HG03571 (cell line): ENCODE measurements around the gene SCN7A.
"Not testable (repeated sequence)": the region's sequence is repeated elsewhere in the genome, so short reads cannot be mapped to it uniquely, and the experiment has no call there.

ENCODE experiments used
- ATAC-seq: cut with Tn5 transposase; IDR thresholded peaks from one replicate; pipeline ENCODE4 v1.9.1; 2021; ENCODE audit not compliant: unreplicated experiment

SCN7A gene

GRCh38 chr2:166494140-166494624 is at the start of gene SCN7A:
TSS of gene SCN7A (minus strand) at chr2:166494249. CDS start at chr2:166477696, 16,553 bp downstream.
- ATAC-seq, result no peak

- peak; percentile 87 for ATAC-seq
Measured at GRCh38 chr2:166539340-166540162, 45.5 kb upstream of the SCN7A start.

DNA sequence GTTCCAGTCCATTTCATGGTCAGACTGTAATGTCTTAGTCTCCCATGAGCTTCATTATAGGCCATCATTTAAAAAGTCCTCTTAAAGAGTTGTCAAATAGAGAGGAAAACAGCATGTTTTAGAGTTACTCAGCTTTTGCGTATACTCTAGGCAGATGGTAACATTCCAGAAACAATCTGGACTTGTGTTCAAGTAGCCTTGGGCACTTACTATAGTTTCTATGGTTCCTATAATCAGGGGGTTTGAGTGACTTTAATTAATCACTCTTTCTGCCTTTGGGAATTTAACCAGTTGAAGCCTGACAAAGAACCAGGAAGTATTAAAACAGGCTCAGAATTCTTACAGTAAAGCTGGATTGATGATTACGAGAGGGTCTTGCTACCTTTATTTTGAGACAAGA is 42.1 kb upstream of the SCN7A start:
- ATAC-seq, result no peak

- ATAC-seq, result no peak
Measured at GRCh38 chr2:166521155-166521554, 27.1 kb upstream of the SCN7A start.

DNA sequence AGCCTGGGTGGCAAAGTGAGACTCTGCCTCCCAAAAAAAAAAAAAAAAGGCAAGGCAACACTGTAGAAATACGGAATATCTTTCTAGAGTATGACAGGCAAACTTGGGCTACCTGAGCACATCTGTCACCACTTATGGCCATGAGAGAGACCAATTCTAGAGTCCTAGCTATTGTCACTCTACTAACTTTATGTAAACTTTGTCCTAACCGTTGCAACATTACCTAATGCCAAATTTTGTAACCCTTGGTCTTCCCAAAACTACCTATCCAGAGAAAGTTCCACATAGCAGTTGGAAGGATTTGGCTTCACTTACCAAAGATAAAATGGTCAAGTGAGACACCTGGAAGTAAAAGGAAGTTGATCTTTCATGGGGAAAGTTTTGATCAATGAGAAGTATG is 26.6 kb upstream of the SCN7A start:
- ATAC-seq, result no peak

DNA sequence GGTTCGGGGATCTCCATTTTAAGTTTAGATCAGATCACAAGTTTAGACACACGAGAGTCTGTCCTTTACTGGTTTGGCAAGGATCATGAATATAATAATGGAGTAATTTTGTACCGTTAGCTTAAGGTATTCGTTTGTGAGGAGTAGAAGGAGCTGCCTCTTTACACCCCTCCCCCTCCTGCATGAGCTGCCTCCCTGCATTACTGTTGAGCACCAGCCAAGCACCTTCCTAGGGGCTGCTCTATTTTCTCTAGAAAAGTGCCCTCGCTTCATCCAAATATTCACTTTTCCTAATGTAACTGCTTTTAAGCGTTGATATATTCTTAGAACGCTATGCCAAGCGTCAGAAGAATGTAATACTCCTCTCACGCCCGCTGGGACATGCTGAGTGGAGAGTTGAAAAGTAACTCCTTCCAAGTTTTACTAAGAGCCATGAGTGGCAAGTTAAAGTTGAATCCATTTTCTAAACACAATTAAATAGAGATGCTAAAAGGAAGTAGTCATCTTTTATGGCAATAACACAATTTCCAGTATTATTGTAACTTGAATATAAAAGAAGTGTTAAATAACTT is 25.4 kb upstream of the SCN7A start:
- no peak for ATAC-seq

- no peak for ATAC-seq
Measured at GRCh38 chr2:166518634-166519390, 24.8 kb upstream of the SCN7A start.

DNA sequence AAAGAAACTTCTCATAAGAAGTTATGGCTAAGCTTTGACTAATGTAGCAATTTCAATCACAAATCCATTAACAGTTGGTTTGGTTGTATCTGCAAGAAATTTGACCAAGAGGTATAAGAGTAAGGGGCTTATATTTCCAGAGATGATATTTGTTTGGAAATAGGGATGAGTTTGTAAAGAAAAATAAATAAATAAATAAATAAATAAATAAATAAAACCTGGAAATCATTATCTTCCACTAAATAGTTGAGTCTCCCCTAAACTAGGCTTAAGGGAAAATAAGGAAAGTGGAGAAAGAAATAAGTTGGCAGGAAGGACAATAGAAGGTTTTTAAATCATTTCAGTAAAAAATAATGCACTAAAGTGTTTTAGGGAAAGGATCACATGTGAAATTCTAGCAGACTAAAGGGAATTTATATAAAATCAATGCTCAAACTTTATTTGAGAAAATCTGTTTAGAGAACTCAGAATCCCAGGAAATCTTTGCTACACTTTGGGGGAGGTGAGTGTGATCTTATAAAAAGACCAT is 23.5 kb upstream of the SCN7A start:
- no peak for ATAC-seq

DNA sequence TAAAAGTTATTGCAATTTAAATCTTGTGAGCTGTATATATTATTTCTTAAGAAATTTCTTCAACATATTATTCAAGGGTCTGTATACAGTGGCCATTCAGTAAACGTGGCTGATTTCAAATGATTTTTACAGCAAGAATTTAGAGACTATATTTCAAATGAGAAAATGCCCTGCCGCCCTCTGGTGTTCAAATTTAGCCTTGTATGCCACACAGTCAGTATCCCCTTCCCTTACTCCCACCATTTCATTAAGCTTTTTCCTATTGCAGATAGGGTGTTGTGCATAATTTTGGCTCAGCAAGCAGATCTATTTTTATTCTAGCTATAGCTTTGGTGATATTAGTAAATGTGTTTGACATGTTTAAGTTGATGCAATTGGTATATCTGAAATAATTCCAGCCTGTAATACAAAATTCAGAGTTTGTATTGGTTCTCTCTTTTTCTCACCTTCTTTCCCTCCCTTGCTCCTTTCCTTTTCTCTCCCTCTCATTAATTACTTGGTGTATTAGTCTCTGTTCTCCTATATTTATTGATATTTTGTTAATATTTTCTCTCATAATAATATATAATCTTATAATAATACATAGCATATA is 22.8 kb upstream of the SCN7A start:
- ATAC-seq, result no peak

- no peak for ATAC-seq
Measured at GRCh38 chr2:166513952-166514351, 19.9 kb upstream of the SCN7A start.

DNA sequence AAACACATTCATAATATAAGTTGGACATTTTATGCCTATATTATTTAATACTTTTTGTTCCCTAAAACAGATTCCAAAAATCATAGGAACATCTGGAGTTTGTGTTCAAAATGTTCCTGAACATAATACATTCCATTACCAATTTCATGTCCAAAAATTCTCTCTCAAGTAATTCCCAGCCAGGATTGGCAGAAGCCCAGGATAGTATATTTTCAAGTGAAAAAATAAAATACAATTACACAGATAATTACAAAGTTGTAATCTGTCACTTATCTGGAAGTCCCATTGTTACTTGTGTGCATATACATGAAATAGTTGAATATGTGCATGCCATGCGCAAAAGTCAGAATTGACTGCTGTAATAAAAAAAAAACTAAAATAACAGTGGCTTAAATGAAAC is 5.2 kb upstream of the SCN7A start:
- ATAC-seq, result no peak

DNA sequence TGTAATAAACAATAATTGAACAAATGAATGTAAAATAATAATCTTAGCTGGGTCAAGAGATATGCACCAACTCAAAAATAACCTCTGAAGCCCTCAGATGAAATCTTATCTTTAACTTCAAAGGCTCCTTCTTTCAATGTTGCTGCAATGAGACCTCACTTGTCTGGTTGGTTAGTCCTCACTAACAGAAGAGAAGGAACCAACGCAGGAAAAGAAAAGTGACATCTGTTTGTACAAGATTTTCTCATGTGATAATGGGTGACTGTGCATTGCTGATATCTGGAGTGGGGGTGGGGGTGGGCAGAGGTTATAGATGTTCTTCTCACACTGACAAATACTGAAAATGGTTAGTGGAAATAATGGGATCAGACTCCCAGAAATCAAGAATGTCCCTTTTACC is 2.6 kb downstream of the SCN7A start:
- no peak for ATAC-seq

- ATAC-seq, result no peak
Measured at GRCh38 chr2:166487171-166487570, 6.9 kb downstream of the SCN7A start.

DNA sequence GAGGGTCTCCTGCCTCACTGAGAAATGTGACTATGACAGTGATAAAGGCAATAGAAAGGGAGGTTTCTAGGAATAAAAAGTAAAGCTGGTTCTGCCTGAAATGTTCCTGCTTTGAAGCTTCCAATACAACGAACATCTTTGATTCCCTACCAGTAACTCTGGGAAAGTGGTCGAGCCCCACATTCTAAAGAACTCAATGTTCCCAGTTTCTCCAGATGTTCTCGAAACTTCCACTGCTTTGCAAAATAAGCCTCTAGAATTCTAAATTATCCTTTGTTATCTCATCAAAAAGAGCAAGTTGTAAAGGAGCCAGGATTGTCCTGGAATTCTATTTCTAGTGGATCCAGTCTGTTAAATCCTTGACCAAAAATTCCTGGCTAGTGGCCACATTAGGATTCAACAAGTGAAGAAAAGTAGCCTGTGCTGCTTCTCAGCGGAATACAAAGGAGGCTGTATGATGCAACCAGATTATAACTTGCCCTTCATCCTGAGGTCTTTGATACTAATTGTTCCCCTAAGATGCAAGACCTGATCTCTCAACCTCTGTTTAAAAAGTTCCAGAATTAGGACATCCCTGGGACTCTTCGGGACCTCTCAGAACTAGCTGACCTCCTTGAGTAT is 8.4 kb downstream of the SCN7A start:
- ATAC-seq, result no peak

DNA sequence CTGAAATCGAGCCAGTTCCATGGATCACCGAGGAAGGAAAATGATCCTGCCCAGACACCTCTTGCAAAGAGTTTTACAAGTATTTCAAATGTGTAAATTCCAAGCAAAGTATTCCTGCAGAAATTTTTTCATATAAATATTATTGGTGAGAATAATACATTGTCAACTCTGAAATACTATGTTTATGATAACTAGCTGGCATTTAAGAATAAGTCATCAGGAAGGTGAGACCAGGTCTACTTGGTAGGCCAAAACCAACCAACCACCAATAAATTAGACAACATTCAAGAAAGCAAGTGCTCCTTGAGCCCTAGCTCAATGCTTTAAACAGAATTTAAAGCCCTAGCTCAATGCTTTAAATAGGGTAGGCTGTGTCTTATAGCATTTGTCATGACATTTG is 21.7 kb downstream of the SCN7A start:
- no peak for ATAC-seq

- ATAC-seq, result no peak
Measured at GRCh38 chr2:166468124-166469024, 25.7 kb downstream of the SCN7A start.

GRCh38 chr2:166464187-166464586 is 29.9 kb downstream of the SCN7A start:
- no peak for ATAC-seq

GRCh38 chr2:166463640-166464039 is 30.4 kb downstream of the SCN7A start:
- no peak for ATAC-seq

DNA sequence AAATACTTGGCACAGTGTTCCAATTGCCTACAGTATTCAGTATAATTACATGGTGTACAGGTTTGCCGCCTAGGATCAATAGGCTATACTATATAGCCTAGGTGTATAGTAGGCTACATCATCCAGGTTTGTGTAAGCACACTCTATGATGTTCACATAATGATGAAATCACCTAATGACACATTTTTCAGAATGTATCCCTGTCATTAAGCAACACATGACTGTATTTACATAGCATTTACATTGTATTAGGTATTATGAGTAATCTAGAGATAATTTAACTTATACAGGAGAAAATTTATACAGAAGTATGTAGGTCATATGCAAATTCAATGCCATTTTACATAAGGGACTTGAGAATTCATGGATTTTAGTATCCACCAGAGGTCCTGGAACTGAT is 35.4 kb downstream of the SCN7A start:
- no peak for ATAC-seq

DNA sequence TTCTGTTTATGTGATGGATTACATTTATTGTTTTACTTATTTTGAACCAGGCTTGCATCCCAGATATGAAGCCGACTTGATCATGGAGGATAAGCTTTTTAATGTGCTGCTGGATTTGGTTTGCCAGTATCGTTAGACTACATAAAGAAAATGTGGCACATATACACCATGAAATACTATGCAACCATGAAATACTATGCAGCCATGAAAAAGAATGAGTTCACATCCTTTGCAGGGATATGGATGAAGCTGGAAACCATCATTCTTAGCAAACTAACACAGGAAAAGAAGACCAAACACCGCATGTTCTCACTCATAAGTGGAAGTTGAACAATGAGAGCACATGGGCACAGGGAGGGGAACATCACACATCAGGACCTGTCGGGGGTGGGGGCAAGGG is 38.2 kb downstream of the SCN7A start:
- ATAC-seq, result not testable (repeated sequence)
